ENCODE measurements around the gene TAF5. TPM values are rescaled to one million over a fixed set of nuclear protein-coding genes. Genes with fewer than 3 reads are reported as not detected.
A peak's percentile ranks its signal among the peaks of the same experiment; 100 is the strongest.
"Not testable (repeated sequence)": the region's sequence is repeated elsewhere in the genome, so short reads cannot be mapped to it uniquely, and the experiment has no call there.

TAF5 gene
- total and polyA plus RNA-seq, 2 of the 4 experiments (the other 2 are of a cell fraction) = 1.9 to 3.6 TPM

GRCh38 chr10:103353281-103353680, 14.5 kb upstream of the TAF5 start:
- Histone ChIP-seq H3K56ac (ENCODE audit: extremely low read depth, insufficient read depth, low read length) (no peak overlapping the region), H2AFZ (replicated peaks; ENCODE audit: low read length, poor library complexity) (peak overlapping the region; percentile 43), H3K23ac (ENCODE audit: low read depth, low read length) (no peak overlapping the region), H3K27me3 (ENCODE audit: control insufficient read depth, insufficient read depth, low read length) (no peaks in the 10 kb centered on the region), H3K4ac (ENCODE audit: low read depth, low read length) (no peak overlapping the region), H3K27ac (ENCODE audit: insufficient read depth, low read length) (no peak overlapping the region), H3K14ac (replicated peaks; ENCODE audit: low read depth, low read length) (no peak overlapping the region), H3K79me1 (ENCODE audit: low read depth in 1 of 2, low read length in 2 of 2) (peaks cover 12 to 22% of the 10 kb centered on the region in 2 experiments; a peak in 3 of 4 replicates), H3K4me3 (ENCODE audit: insufficient read depth, low read depth, low read length) (no peak overlapping the region), H3K18ac (ENCODE audit: low read depth, low read length) (no peak overlapping the region), H2AK5ac (ENCODE audit: low read depth, low read length) (no peak overlapping the region), H3K36me3 (ENCODE audit: control insufficient read depth, insufficient read depth, low read length) (peaks cover 2% of the 10 kb centered on the region), H4K8ac (ENCODE audit: low read depth in 2 of 2, low read length in 2 of 2) (no peak overlapping the region), H3K4me1 (ENCODE audit: control insufficient read depth, insufficient read depth, low read length) (no peaks in the 10 kb centered on the region), H3K4me2 (ENCODE audit: low read depth, low read length) (no peak overlapping the region), H3K9ac (ENCODE audit: low read depth, low read length) (no peak overlapping the region), H2AK9ac (replicated peaks; ENCODE audit: low read depth, low read length, poor library complexity) (no peak overlapping the region), H4K91ac (ENCODE audit: insufficient read depth, low read depth, low read length) (no peak overlapping the region), H4K5ac (ENCODE audit: low read depth, low read length) (no peak overlapping the region), H2BK120ac (ENCODE audit: low read depth, low read length) (no peak overlapping the region), H4K20me1 (ENCODE audit: insufficient read depth, low read length) (no peaks in the 10 kb centered on the region), H3K9me3 (ENCODE audit: control insufficient read depth, insufficient read depth, low read length) (no peaks in the 10 kb centered on the region), H2BK5ac (ENCODE audit: low read depth, low read length, poor library complexity, severe bottlenecking) (no peak overlapping the region), H2BK20ac (ENCODE audit: low read depth, low read length) (no peak overlapping the region), H3K9me1 (ENCODE audit: insufficient read depth, low read length) (no peaks in the 10 kb centered on the region), H2BK15ac (ENCODE audit: low read depth, low read length) (no peak overlapping the region)
- in situ Hi-C loops (cut with MboI; ENCODE audit: low sequenced_read_pairs) = no loop called here
- no peak for DNase-seq
- no peak for ATAC-seq (ENCODE audit: low read depth)
- no peak for TF ChIP-seq BHLHE40 (IDR thresholded peaks at IDR 0.05; ENCODE audit: low read depth, low read length)
- TF ChIP-seq RFX5 (IDR thresholded peaks at IDR 0.05; ENCODE audit: low read depth, low read length) = no peak
- no peak for TF ChIP-seq USF2 (IDR thresholded peaks at IDR 0.05; ENCODE audit: low read depth, low read length)
- no peak for TF ChIP-seq MXI1 (IDR thresholded peaks at IDR 0.05; ENCODE audit: borderline replicate concordance, low read depth, low read length)
- TF ChIP-seq MAFK (IDR thresholded peaks at IDR 0.05; ENCODE audit: low read depth, low read length) = no peak
- dilution Hi-C loops (cut with HindIII; ENCODE audit: low sequenced_read_pairs, unreplicated experiment) = no loop called here
- intact Hi-C loops (cut with micrococcal nuclease) = no loop called here
- WGBS, 2 experiments (ENCODE audit: extremely low coverage in 2 of 2, insufficient read length in 1 of 2) = no CpG with 5 or more reads among the region's 2 CpGs
- ChIA-PET CTCF (interaction anchor here (0.6 kb wide), 1 partner anchor 74 kb away, joined by 4 read pairs; no protein-coding TSS in a partner anchor), POLR2A (ENCODE audit: unreplicated experiment) (no interaction called here)
- BruUV-seq (replicated peaks) = no TSS peak

GRCh38 chr10:103354567-103354966, 13.2 kb upstream of the TAF5 start:
- H3K23ac ChIP-seq (ENCODE audit: low read depth, low read length); H3K4me2 ChIP-seq (ENCODE audit: low read depth, low read length); H3K27me3 ChIP-seq (ENCODE audit: control insufficient read depth, insufficient read depth, low read length); H3K4me1 ChIP-seq (ENCODE audit: control insufficient read depth, insufficient read depth, low read length); H2BK15ac ChIP-seq (ENCODE audit: low read depth, low read length); ATAC-seq (ENCODE audit: low read depth); H4K91ac ChIP-seq (ENCODE audit: insufficient read depth, low read depth, low read length); H3K9ac ChIP-seq (ENCODE audit: low read depth, low read length); intact Hi-C loops (cut with micrococcal nuclease); H2BK120ac ChIP-seq (ENCODE audit: low read depth, low read length); dilution Hi-C loops (cut with HindIII; ENCODE audit: low sequenced_read_pairs, unreplicated experiment); H2AK9ac ChIP-seq (replicated peaks; ENCODE audit: low read depth, low read length, poor library complexity); H2BK20ac ChIP-seq (ENCODE audit: low read depth, low read length); H3K18ac ChIP-seq (ENCODE audit: low read depth, low read length); H4K8ac ChIP-seq (ENCODE audit: low read depth in 2 of 2, low read length in 2 of 2); DNase-seq; CTCF ChIA-PET; POLR2A ChIA-PET (ENCODE audit: unreplicated experiment); H4K20me1 ChIP-seq (ENCODE audit: insufficient read depth, low read length); H2AK5ac ChIP-seq (ENCODE audit: low read depth, low read length); H2BK5ac ChIP-seq (ENCODE audit: low read depth, low read length, poor library complexity, severe bottlenecking); H3K14ac ChIP-seq (replicated peaks; ENCODE audit: low read depth, low read length); H3K4me3 ChIP-seq (ENCODE audit: insufficient read depth, low read depth, low read length); H3K4ac ChIP-seq (ENCODE audit: low read depth, low read length); H3K56ac ChIP-seq (ENCODE audit: extremely low read depth, insufficient read depth, low read length); BruUV-seq (replicated peaks); H2AFZ ChIP-seq (replicated peaks; ENCODE audit: low read length, poor library complexity); in situ Hi-C loops (cut with MboI; ENCODE audit: low sequenced_read_pairs); H3K36me3 ChIP-seq (ENCODE audit: control insufficient read depth, insufficient read depth, low read length); H3K9me3 ChIP-seq (ENCODE audit: control insufficient read depth, insufficient read depth, low read length); H3K27ac ChIP-seq (ENCODE audit: insufficient read depth, low read length); H4K5ac ChIP-seq (ENCODE audit: low read depth, low read length); H3K9me1 ChIP-seq (ENCODE audit: insufficient read depth, low read length): not testable (repeated sequence)
- WGBS, 2 experiments (ENCODE audit: extremely low coverage in 2 of 2, insufficient read length in 1 of 2) = 100% methylated on average over 1 of the region's 4 CpGs; no CpG with 5 or more reads in 1 of the 2 experiments
- H3K79me1 ChIP-seq (ENCODE audit: low read depth in 1 of 2, low read length in 2 of 2) = peaks cover 6 to 11% of the 10 kb centered on the region in 2 experiments; a peak in 3 of 4 replicates

Measured in IMR-90 (cell line).